DOHH2 (cell line): ENCODE results near the gene OPN4.
A peak's percentile ranks its signal among the peaks of the same experiment; 100 is the strongest.

Experiments
- H3F3A ChIP-seq: fragments of 200-600 bp; sonication (generic), shearing (Covaris generic); 2 replicates; pipeline ENCODE4 v1.6.0; 2016; ENCODE audit warnings: antibody characterized with exemption, mild to moderate bottlenecking; ENCODE audit not compliant: control insufficient read depth, insufficient read depth
- H3K27ac ChIP-seq: fragments of 200-600 bp; sonication (generic); 2 replicates; pipeline ENCODE4 v1.5.1; 2014; ENCODE audit warnings: low read depth, mild to moderate bottlenecking, low read length, moderate library complexity
- H3K27me3 ChIP-seq: fragments of 200-600 bp; sonication (generic); 2 replicates; pipeline ENCODE4 v1.6.1; 2014; ENCODE audit warnings: mild to moderate bottlenecking, low read length, mixed read lengths; ENCODE audit not compliant: control insufficient read depth
- H3K36me3 ChIP-seq: fragments of 200-600 bp; sonication (generic); 2 replicates; pipeline ENCODE4 v1.6.1; 2014; ENCODE audit warnings: mild to moderate bottlenecking, low read length, moderate library complexity, mixed read lengths; ENCODE audit not compliant: control insufficient read depth
- H3K4me1 ChIP-seq: fragments of 200-600 bp; sonication (generic); 2 replicates; pipeline ENCODE4 v1.6.1; 2014; ENCODE audit warnings: mild to moderate bottlenecking, low read length, mixed read lengths; ENCODE audit not compliant: control insufficient read depth
- H3K4me2 ChIP-seq: fragments of 200-600 bp; sonication (generic); 2 replicates; pipeline ENCODE4 v1.6.0; 2014; ENCODE audit warnings: mild to moderate bottlenecking, low read length, moderate library complexity
- H3K4me3 ChIP-seq: fragments of 200-600 bp; sonication (generic); 2 replicates; pipeline ENCODE4 v1.5.1; 2014; ENCODE audit warnings: mild to moderate bottlenecking, low read length, mixed read lengths
- H3K79me2 ChIP-seq: fragments of 200-600 bp; sonication (generic); 2 replicates; pipeline ENCODE4 v1.6.1; 2014; ENCODE audit warnings: mild to moderate bottlenecking, low read length, mixed read lengths; ENCODE audit not compliant: control insufficient read depth
- H3K9me2 ChIP-seq: fragments of 200-600 bp; sonication (generic); replicated peaks from 2 replicates; pipeline ENCODE4 v1.6.1; 2014; ENCODE audit warnings: mild to moderate bottlenecking, low read length, mixed read lengths; ENCODE audit not compliant: control insufficient read depth
- H3K9me3 ChIP-seq: fragments of 200-600 bp; sonication (generic); 2 replicates; pipeline ENCODE4 v1.6.1; 2014; ENCODE audit warnings: antibody characterized with exemption, low read length, mixed read lengths; ENCODE audit not compliant: control insufficient read depth, insufficient read depth
- H4K20me1 ChIP-seq: fragments of 200-600 bp; sonication (generic); 2 replicates; pipeline ENCODE4 v1.6.0; 2014; ENCODE audit warnings: low read depth, mild to moderate bottlenecking, antibody characterized with exemption, low read length, moderate library complexity; ENCODE audit not compliant: control insufficient read depth, insufficient read depth
- CTCF ChIP-seq: fragments of 200-600 bp; sonication (generic); IDR thresholded peaks from one replicate; pipeline ENCODE4 v1.5.1; 2014; ENCODE audit warnings: antibody characterized with exemption, mild to moderate bottlenecking, low read depth, low read length; ENCODE audit not compliant: poor library complexity, severe bottlenecking
- EZH2phosphoT487 ChIP-seq: fragments of 200-600 bp; sonication (generic); IDR thresholded peaks from 2 replicates; pipeline ENCODE4 v1.6.1; 2017; ENCODE audit warnings: borderline replicate concordance, mild to moderate bottlenecking, antibody characterized with exemption, low read length, moderate library complexity, mixed read lengths

OPN4 gene

GRCh38 chr10:86709396-86710185, 55.2 kb downstream of the OPN4 start:
- no peaks in the 10 kb centered on the region for H4K20me1 ChIP-seq
- H3K36me3 ChIP-seq: no peaks in the 10 kb centered on the region
- no peak overlapping the region for H3K4me2 ChIP-seq
- TF ChIP-seq EZH2phosphoT487 (no peak), CTCF (no peak)
- H3K4me3 ChIP-seq: no peak overlapping the region
- H3K4me1 ChIP-seq: peaks cover 13% of the 10 kb centered on the region
- H3K27me3 ChIP-seq: peaks cover 8% of the 10 kb centered on the region; the same call in 1 of the 2 replicates
- no peaks in the 10 kb centered on the region for H3F3A ChIP-seq
- no peaks in the 10 kb centered on the region for H3K79me2 ChIP-seq
- H3K27ac ChIP-seq: no peak overlapping the region
- no peaks in the 10 kb centered on the region for H3K9me2 ChIP-seq
- H3K9me3 ChIP-seq: no peaks in the 10 kb centered on the region

GRCh38 chr10:86710987-86711512, 56.7 kb downstream of the OPN4 start:
- Histone ChIP-seq H3K4me2 (peak overlapping the region; percentile 87), H3K9me3 (no peaks in the 10 kb centered on the region), H3K27me3 (peaks cover 8% of the 10 kb centered on the region; the same call in 1 of the 2 replicates), H3K36me3 (no peaks in the 10 kb centered on the region), H3K4me1 (peaks cover 13% of the 10 kb centered on the region), H3K4me3 (peak overlapping the region; percentile 77), H4K20me1 (no peaks in the 10 kb centered on the region), H3K9me2 (no peaks in the 10 kb centered on the region), H3K79me2 (no peaks in the 10 kb centered on the region), H3F3A (no peaks in the 10 kb centered on the region), H3K27ac (peak overlapping the region; percentile 24; the same call in 1 of the 2 replicates)
- TF ChIP-seq EZH2phosphoT487 (no peak), CTCF (peak; percentile 80)

- peaks cover 13% of the 10 kb centered on the region for H3K4me1 ChIP-seq
- no peaks in the 10 kb centered on the region for H3K36me3 ChIP-seq
- no peaks in the 10 kb centered on the region for H3K9me3 ChIP-seq
- H3K27ac ChIP-seq: peak overlapping the region; percentile 24; the same call in 1 of the 2 replicates
- TF ChIP-seq CTCF (no peak), EZH2phosphoT487 (no peak; the same call in 1 of the 2 replicates)
- H3K4me3 ChIP-seq: peak overlapping the region; percentile 77
- no peaks in the 10 kb centered on the region for H4K20me1 ChIP-seq
- peak overlapping the region; percentile 87 for H3K4me2 ChIP-seq
- H3F3A ChIP-seq: no peaks in the 10 kb centered on the region
- H3K79me2 ChIP-seq: no peaks in the 10 kb centered on the region
- no peaks in the 10 kb centered on the region for H3K9me2 ChIP-seq
- peaks cover 8% of the 10 kb centered on the region; the same call in 1 of the 2 replicates for H3K27me3 ChIP-seq
These were observed 57.4 kb downstream of the OPN4 start for GRCh38 chr10:86711513-86712316.
